Tibial artery (tissue), 4 donors: Measurements from ENCODE around the gene GNMT.

Experiments used
- DNase-seq, 2 donors: peaks; one replicate each; pipeline ENCODE4 v3.0.0-alpha.2; 2019
- H3K27ac ChIP-seq, 2 donors: fragments of 200-600 bp; sonication (generic) in 1 of 2; 1 replicate in 1 of 2; 2 replicates in 1 of 2; pipeline ENCODE4 v1.5.1; 2018 to 2019; ENCODE audit warnings: mild to moderate bottlenecking in 1 of 2
- H3K27me3 ChIP-seq, 2 donors: fragments of 200-600 bp; sonication (generic) in 1 of 2; one replicate each; pipeline versions ENCODE4 v1.5.1 to v1.6.0; 2016 to 2019
- H3K36me3 ChIP-seq, 3 donors: fragments of 200-600 bp; sonication (generic) in 2 of 3; one replicate each; pipeline ENCODE4 v1.5.1; 2016 to 2019; ENCODE audit warnings: mild to moderate bottlenecking in 2 of 3
- H3K4me1 ChIP-seq, 4 donors: fragments of 200-600 bp; sonication (generic) in 2 of 4; 1 replicate in 3 of 4; 2 replicates in 1 of 4; pipeline ENCODE4 v1.5.1; 2016 to 2019
- H3K4me3 ChIP-seq, 2 donors: fragments of 200-600 bp; sonication (generic) in 1 of 2; 1 replicate in 1 of 2; 2 replicates in 1 of 2; pipeline ENCODE4 v1.5.1; 2018 to 2019; ENCODE audit warnings: mild to moderate bottlenecking in 2 of 2
- H3K9me3 ChIP-seq, 3 donors: fragments of 200-600 bp; sonication (generic) in 1 of 3; one replicate each; pipeline ENCODE4 v1.5.1; 2016 to 2019
- intact Hi-C: fragments of 100-400 bp; cut with DNase I; formaldehyde crosslinking; loops from one replicate; pipeline ENCODE4 v1.15.0; 2023; ENCODE audit warnings: low total_unique reads
- TF ChIP-seq, protein P1 (sequence below), 2 experiments: fragments of 200-600 bp in 1 of 2; fragments of 450-650 bp in 1 of 2; IDR thresholded peaks; one replicate each; pipeline ENCODE4 v1.5.1; 2017 to 2019; ENCODE audit warnings: antibody characterized with exemption in 2 of 2, mild to moderate bottlenecking in 1 of 2, moderate library complexity in 1 of 2

GNMT gene

DNA sequence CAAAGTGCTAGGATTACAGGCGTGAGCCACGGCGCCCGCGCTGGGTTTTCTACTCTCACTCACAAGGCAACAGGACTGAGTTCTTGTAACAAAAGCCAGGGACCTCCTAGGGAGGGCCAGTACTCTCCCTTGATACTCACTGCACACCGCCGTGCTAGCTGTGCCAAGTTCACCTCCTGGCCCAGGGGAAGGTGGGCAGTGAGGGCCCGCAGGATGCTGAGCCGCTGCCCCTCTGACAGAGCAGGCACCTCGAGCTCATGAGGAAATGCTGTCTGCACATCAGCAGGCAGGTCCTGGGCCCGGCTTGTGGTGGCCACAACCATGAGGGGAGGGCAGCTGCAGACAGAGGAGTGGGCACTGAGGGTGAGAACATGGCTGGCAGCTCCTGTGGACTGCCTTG is 6.7 kb downstream of the GNMT start:
- no peak overlapping the region for H3K4me3 ChIP-seq
- no peak for DNase-seq
- no peak overlapping the region for H3K27ac ChIP-seq
- H3K9me3 ChIP-seq: no peaks in the 10 kb centered on the region
- peaks cover 42 to 80% (median 71%) of the 10 kb centered on the region in 3 donors for H3K36me3 ChIP-seq
- TF ChIP-seq, protein P1, sequence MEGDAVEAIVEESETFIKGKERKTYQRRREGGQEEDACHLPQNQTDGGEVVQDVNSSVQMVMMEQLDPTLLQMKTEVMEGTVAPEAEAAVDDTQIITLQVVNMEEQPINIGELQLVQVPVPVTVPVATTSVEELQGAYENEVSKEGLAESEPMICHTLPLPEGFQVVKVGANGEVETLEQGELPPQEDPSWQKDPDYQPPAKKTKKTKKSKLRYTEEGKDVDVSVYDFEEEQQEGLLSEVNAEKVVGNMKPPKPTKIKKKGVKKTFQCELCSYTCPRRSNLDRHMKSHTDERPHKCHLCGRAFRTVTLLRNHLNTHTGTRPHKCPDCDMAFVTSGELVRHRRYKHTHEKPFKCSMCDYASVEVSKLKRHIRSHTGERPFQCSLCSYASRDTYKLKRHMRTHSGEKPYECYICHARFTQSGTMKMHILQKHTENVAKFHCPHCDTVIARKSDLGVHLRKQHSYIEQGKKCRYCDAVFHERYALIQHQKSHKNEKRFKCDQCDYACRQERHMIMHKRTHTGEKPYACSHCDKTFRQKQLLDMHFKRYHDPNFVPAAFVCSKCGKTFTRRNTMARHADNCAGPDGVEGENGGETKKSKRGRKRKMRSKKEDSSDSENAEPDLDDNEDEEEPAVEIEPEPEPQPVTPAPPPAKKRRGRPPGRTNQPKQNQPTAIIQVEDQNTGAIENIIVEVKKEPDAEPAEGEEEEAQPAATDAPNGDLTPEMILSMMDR (IDR thresholded peaks at IDR 0.05): no peak
- no peaks in the 10 kb centered on the region for H3K4me1 ChIP-seq
- H3K27me3 ChIP-seq: no peaks in the 10 kb centered on the region
- intact Hi-C loops: no loop called here

DNA sequence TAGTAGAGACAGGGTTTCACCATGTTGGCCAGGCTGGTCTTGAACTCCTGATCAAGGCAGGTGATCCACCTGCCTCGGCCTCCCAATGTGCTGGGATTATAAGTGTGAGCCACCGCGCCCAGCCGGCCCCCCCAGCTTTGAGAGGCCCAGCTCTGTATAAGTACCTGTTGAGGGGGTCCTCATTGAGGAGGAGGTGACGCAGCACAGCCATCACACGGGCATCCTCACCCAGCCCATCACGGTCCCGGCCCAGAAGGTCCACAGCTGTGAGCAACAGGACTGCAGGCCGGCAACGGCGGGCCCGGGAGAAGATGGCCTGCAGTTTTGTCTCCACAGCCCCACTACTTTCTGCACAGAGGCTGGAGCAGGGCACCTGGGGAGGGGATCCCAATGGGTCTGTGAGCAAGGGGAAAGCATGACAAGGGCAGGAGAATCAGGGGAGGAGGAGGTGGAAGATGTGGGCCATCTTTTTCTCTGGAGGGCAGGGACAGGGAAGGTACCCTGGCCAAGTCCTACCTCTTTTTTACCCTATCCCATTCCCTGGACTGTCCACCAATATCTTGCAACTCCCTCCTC is 7.7 kb downstream of the GNMT start:
- Histone ChIP-seq H3K4me3 (no peak overlapping the region), H3K27me3 (no peaks in the 10 kb centered on the region), H3K9me3 (no peaks in the 10 kb centered on the region), H3K4me1 (no peaks in the 10 kb centered on the region), H3K27ac (no peak overlapping the region), H3K36me3 (peaks cover 42 to 70% (median 70%) of the 10 kb centered on the region in 3 donors)
- DNase-seq: no peak
- TF ChIP-seq, protein P1 (IDR thresholded peaks at IDR 0.05): no peak
- intact Hi-C loops: no loop called here

DNA sequence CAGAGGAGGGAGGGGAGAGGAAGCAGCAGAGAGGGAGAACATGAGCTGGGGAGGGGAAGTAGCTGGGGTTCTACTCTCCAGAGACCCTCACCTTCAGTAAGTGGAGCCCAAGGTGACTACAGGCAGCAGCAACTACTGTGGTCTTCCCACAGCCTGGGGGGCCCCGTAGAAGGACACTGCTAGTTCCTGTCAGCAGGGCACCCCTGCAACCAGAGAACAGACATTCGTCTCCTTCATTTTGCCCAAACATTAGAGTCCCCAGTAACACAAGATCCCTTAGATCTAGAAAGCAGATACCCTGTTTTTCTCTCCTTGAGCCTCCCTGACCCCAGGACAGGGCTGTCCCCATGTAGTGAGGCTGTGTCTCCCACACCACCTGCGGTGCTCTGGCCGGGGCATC is 8.2 kb downstream of the GNMT start:
- H3K27me3 ChIP-seq: no peaks in the 10 kb centered on the region
- peaks cover 42 to 68% (median 65%) of the 10 kb centered on the region in 3 donors for H3K36me3 ChIP-seq
- no peak overlapping the region for H3K4me3 ChIP-seq
- no peak for DNase-seq
- TF ChIP-seq, protein P1 (IDR thresholded peaks at IDR 0.05): no peak
- intact Hi-C loops: no loop called here
- no peaks in the 10 kb centered on the region for H3K9me3 ChIP-seq
- no peaks in the 10 kb centered on the region for H3K4me1 ChIP-seq
- no peak overlapping the region for H3K27ac ChIP-seq

DNA sequence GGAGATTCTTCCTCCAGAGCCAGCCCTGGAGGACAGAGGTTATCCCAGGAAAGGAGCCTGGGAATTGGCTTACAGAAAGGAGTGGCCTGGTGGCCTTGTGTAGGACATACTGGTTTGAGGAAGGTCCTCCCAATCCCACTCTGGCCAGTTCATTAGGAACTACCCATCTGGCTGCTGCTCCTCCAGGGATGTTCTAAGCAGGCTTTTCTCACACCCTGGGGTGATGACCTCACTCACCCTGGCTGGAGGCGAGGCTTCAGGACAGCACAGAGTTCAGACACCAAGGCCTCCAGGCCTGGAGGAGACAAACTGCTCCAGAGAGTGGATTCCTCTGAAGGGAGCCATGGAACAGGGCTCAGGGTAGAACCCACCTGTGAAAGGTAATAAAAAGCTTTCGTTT is 8.9 kb downstream of the GNMT start:
- H3K4me3 ChIP-seq: no peak overlapping the region
- intact Hi-C loops: no loop called here
- peaks cover 37 to 67% (median 58%) of the 10 kb centered on the region in 3 donors for H3K36me3 ChIP-seq
- no peaks in the 10 kb centered on the region for H3K4me1 ChIP-seq
- TF ChIP-seq, protein P1 (IDR thresholded peaks at IDR 0.05): no peak
- H3K27me3 ChIP-seq: no peaks in the 10 kb centered on the region
- no peak for DNase-seq
- H3K27ac ChIP-seq: no peak overlapping the region
- H3K9me3 ChIP-seq: no peaks in the 10 kb centered on the region

DNA sequence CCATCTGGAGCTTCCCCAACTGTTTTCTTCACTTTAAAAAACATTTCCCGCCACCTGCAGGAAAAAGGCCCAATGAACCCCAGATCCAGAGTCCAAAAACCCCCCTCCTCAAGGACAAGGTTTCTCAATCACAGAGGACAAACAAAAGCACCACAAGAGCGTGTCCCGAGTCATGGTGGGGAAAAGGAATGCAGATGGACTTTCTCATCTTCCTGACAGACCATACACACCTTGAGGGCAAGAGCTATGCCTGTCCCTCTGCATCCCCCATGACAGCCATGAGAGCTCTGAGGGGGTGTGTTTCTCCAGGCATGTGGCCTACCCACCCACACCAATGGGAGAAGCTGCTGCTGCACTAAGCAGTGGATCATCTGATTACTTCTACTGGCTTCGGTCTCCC is 9.4 kb downstream of the GNMT start:
- DNase-seq: no peak
- Histone ChIP-seq H3K4me1 (no peaks in the 10 kb centered on the region), H3K9me3 (no peaks in the 10 kb centered on the region), H3K27ac (no peak overlapping the region), H3K27me3 (no peaks in the 10 kb centered on the region), H3K4me3 (no peak overlapping the region), H3K36me3 (peaks cover 32 to 62% (median 53%) of the 10 kb centered on the region in 3 donors)
- intact Hi-C loops: loop anchor here (10.0 kb wide), 1 partner anchor 65 kb away; no protein-coding TSS in a partner anchor
- TF ChIP-seq, protein P1 (IDR thresholded peaks at IDR 0.05): no peak
